A549 (cell line): ENCODE measurements around the gene TSGA10IP. TPM values are rescaled to one million over a fixed set of nuclear protein-coding genes. Genes with fewer than 3 reads are reported as not detected.

Source experiments
- ATAC-seq, 2 experiments: fragments of 200-7000 bp in 1 of 2; fragments of >200 bp in 1 of 2; cut with Nextera tagmentation in 1 of 2; cut with Tn5 transposase in 1 of 2; 3 replicates each; pipeline versions ENCODE4 v1.8.0 to v1.9.1; 2018 to 2020; ENCODE audit warnings: mild to moderate bottlenecking in 1 of 2, moderate library complexity in 1 of 2
- CTCF ChIA-PET: fragments of 300-600 bp; sonication (Branson Sonifier 250); formaldehyde crosslinking; extraction: SDS; loops from one replicate; lab custom pipeline; 2021; ENCODE audit warnings: antibody characterized with exemption, inconsistent platforms; lab: Yijun Ruan, JAX
- POLR2A ChIA-PET: fragments of 350-600 bp; formaldehyde crosslinking; extraction: SDS; loops from one replicate; lab custom pipeline; 2021; ENCODE audit warnings: antibody characterized with exemption, inconsistent platforms; lab: Yijun Ruan, JAX
- DNase-seq, 2 experiments: peaks; one replicate each; pipeline versions ENCODE4 v3.0.0 to v3.0.0-alpha.2; 2011 to 2016; ENCODE audit warnings: low read depth in 1 of 2, low spot score in 1 of 2
- FAIRE-seq: peaks from 2 replicates; lab custom pipeline; 2011; peaks lifted over from hg19 to GRCh38; lab: Jason Lieb, UNC
- H3K27ac ChIP-seq, 2 experiments: fragments of >200 bp; sonication (Bioruptor Twin); formaldehyde crosslinking; 3 replicates each; pipeline ENCODE4 v1.5.1; 2016 to 2017
- H3K4me1 ChIP-seq: fragments of >200 bp; sonication (Bioruptor Twin); formaldehyde crosslinking; 3 replicates; pipeline ENCODE4 v1.6.1; 2016
- H3K4me2 ChIP-seq: fragments of >200 bp; sonication (Bioruptor Twin); formaldehyde crosslinking; 3 replicates; pipeline ENCODE4 v1.6.1; 2016
- H3K4me3 ChIP-seq: fragments of >200 bp; sonication (Bioruptor Twin); formaldehyde crosslinking; 3 replicates; pipeline ENCODE4 v1.5.1; 2016
- H3K9me3 ChIP-seq: fragments of >200 bp; sonication (Bioruptor Twin); formaldehyde crosslinking; 3 replicates; pipeline ENCODE4 v1.6.1; 2016
- CTCF ChIP-seq: fragments of >200 bp; sonication (Bioruptor Twin); formaldehyde crosslinking; IDR thresholded peaks from 3 replicates; pipeline ENCODE4 v1.5.1; 2016
- E2F6 ChIP-seq: IDR thresholded peaks from 2 replicates; pipeline ENCODE4 v1.6.1; 2012; ENCODE audit warnings: low read depth, borderline replicate concordance
- EHF ChIP-seq: fragments of 250-450 bp; sonication (Bioruptor Pico); IDR thresholded peaks from 2 replicates; pipeline ENCODE4 v1.5.0; 2020; ENCODE audit warnings: mild to moderate bottlenecking
- EHMT2 ChIP-seq: fragments of 200-600 bp; sonication (generic); IDR thresholded peaks from 2 replicates; pipeline ENCODE4 v1.6.1; 2016; ENCODE audit warnings: antibody characterized with exemption, low read depth, mild to moderate bottlenecking, moderate library complexity
- FOSL2 ChIP-seq, 2 experiments: fragments of 450-650 bp in 1 of 2; fragments of >200 bp in 1 of 2; sonication (Bioruptor Twin) in 1 of 2; formaldehyde crosslinking; IDR thresholded peaks; 2 replicates each; pipeline versions ENCODE4 v1.5.0 to v1.6.1; 2016 to 2020; ENCODE audit warnings: mild to moderate bottlenecking in 1 of 2, moderate library complexity in 1 of 2
- HES2 ChIP-seq: fragments of >200 bp; sonication (Bioruptor Twin); formaldehyde crosslinking; IDR thresholded peaks from 2 replicates; pipeline ENCODE4 v1.6.1; 2016
- HMGXB4 ChIP-seq: fragments of 250-450 bp; sonication (Bioruptor Pico); IDR thresholded peaks from 2 replicates; pipeline ENCODE4 v1.5.0; 2021; ENCODE audit warnings: mild to moderate bottlenecking, moderate library complexity, borderline replicate concordance
- HOXA7 ChIP-seq: fragments of 250-450 bp; sonication (Bioruptor Pico); IDR thresholded peaks from 2 replicates; pipeline ENCODE4 v1.5.0; 2020; ENCODE audit warnings: mild to moderate bottlenecking, moderate library complexity
- JUNB ChIP-seq: fragments of >200 bp; sonication (Bioruptor Twin); formaldehyde crosslinking; IDR thresholded peaks from 2 replicates; pipeline ENCODE4 v1.6.1; 2016
- KDM1A ChIP-seq: fragments of 200-600 bp; sonication (generic); IDR thresholded peaks from 2 replicates; pipeline ENCODE4 v1.6.1; 2016; ENCODE audit warnings: low read depth, mild to moderate bottlenecking
- MAFK ChIP-seq: fragments of 450-650 bp; IDR thresholded peaks from 2 replicates; pipeline ENCODE4 v1.6.1; 2014; ENCODE audit not compliant: partially characterized antibody
- NFE2L2 ChIP-seq: fragments of 150-350 bp; conservative IDR thresholded peaks from 2 replicates; pipeline ENCODE4 v1.6.1; 2014; ENCODE audit warnings: low read length
- PBX3 ChIP-seq: IDR thresholded peaks from 2 replicates; pipeline ENCODE4 v1.6.1; 2012
- PHF8 ChIP-seq: fragments of 200-600 bp; sonication (generic); IDR thresholded peaks from 2 replicates; pipeline ENCODE4 v1.6.1; 2016; ENCODE audit warnings: low read depth, mild to moderate bottlenecking, antibody characterized with exemption, moderate library complexity, borderline replicate concordance
- RAD21 ChIP-seq, 2 experiments: fragments of >200 bp in 1 of 2; sonication (Bioruptor Twin) in 1 of 2; formaldehyde crosslinking in 1 of 2; IDR thresholded peaks in 1 of 2; conservative IDR thresholded peaks in 1 of 2; 2 replicates in 1 of 2; 3 replicates in 1 of 2; pipeline ENCODE4 v1.6.1; 2012 to 2018; ENCODE audit warnings: inconsistent platforms in 1 of 2
- REST ChIP-seq: fragments of 200-600 bp; sonication (generic); IDR thresholded peaks from 2 replicates; pipeline ENCODE4 v1.6.1; 2016; ENCODE audit warnings: antibody characterized with exemption, mild to moderate bottlenecking, moderate library complexity
- RNF2 ChIP-seq: fragments of 200-600 bp; sonication (generic); IDR thresholded peaks from 2 replicates; pipeline ENCODE4 v1.6.1; 2016; ENCODE audit warnings: low read depth, mild to moderate bottlenecking, antibody characterized with exemption, moderate library complexity, borderline replicate concordance
- ZNF302 ChIP-seq: fragments of 250-450 bp; sonication (Bioruptor Pico); IDR thresholded peaks from 2 replicates; pipeline ENCODE4 v1.9.0; 2021; ENCODE audit warnings: inconsistent platforms, mild to moderate bottlenecking, moderate library complexity
- WGBS: methylation state at CpG from one replicate; pipeline ENCODE4 v1.1.6; 2017; ENCODE audit errors: missing lambda C conversion rate; 5-methylcytosine and 5-hydroxymethylcytosine counted together
- polyA plus RNA-seq, 4 experiments: library from polyadenylated mRNA; depleted of rRNA in 3 of 4; stranded (reverse); fragments of >200 nt; fragmentation: RNase III in 1 of 4; extraction: RNeasy Plus Mini Kit Qiagen cat#74134 plus additional on column Dnase treatment in 1 of 4; gene quantifications; 2 replicates in 3 of 4; 3 replicates in 1 of 4; pipeline ENCODE4 v1.2.3, GENCODE V29; 2011 to 2017

TSGA10IP gene
- polyA plus RNA-seq, 2 of the 4 experiments (the other 2 are of a cell fraction), result not detected

GRCh38 chr11:65961267-65962140 is 16.2 kb downstream of the TSGA10IP start, which contains the start of gene SART1 (continued):
- TF ChIP-seq RAD21 (conservative IDR thresholded peaks at IDR 0.05 in 1 of 2, IDR thresholded peaks at IDR 0.05 in 1 of 2), result 0 out of 5 replicates have a peak, but pooled peaks of 1 of the 2 experiments have one; percentile 9
- TF ChIP-seq PBX3, result peak; percentile 48
- peak; percentile 29; the same call in 1 of the 2 replicates for TF ChIP-seq E2F6

- Histone ChIP-seq H3K4me2 (peak overlapping the region; percentile 97), H3K9me3 (no peaks in the 10 kb centered on the region), H3K4me1 (peaks cover 12% of the 10 kb centered on the region; the same call in 2 of the 3 replicates), H3K4me3 (peak overlapping the region; percentile 95), H3K27ac (peak overlapping the region; percentile 82 to 99)
- CTCF ChIA-PET, result interaction anchor here (2.0 to 6.3 kb wide), 2 partner anchors 74 to 78 kb away, joined by 7 to 35 read pairs; partner anchors contain the start of gene FIBP
- TF ChIP-seq EHMT2, result no peak
- TF ChIP-seq EHF, result no peak
- TF ChIP-seq HMGXB4, result no peak
- TF ChIP-seq PHF8, result no peak
- TF ChIP-seq CTCF, result no peak
- no peak for TF ChIP-seq HOXA7
- no peak for TF ChIP-seq NFE2L2
- no peak for TF ChIP-seq REST
- no peak for TF ChIP-seq FOSL2 (IDR thresholded peaks at IDR 0.05)
- TF ChIP-seq FOSL2 (CRISPR knock-in tag; IDR thresholded peaks at IDR 0.05), result no peak
- no peak for TF ChIP-seq MAFK
- no peak for TF ChIP-seq JUNB
- no peak for TF ChIP-seq KDM1A
- TF ChIP-seq ZNF302 (CRISPR knock-in tag), result no peak
- TF ChIP-seq RNF2, result no peak
- no peak for TF ChIP-seq E2F6
- TF ChIP-seq HES2, result no peak
- 4% methylated on average over 8 of the region's 13 CpGs for WGBS
- DNase-seq (no peak), ATAC-seq (peak; percentile 2 to 25; a peak in 3 of 6 replicates), FAIRE-seq (no peak)
- POLR2A ChIA-PET, result no interaction called here
These were observed 16.9 kb downstream of the TSGA10IP start for GRCh38 chr11:65962141-65962564.
